WTC11 (cell line): ENCODE results near the gene ARHGAP8. TPM values are rescaled to one million over a fixed set of nuclear protein-coding genes. Genes with fewer than 3 reads are reported as not detected.
A peak's percentile ranks its signal among the peaks of the same experiment; 100 is the strongest.

Experiments
- ATAC-seq: fragments of 200-7000 bp; cut with Tn5 transposase; 2 replicates; pipeline ENCODE4 v1.10.0; 2021; ENCODE audit warnings: mild to moderate bottlenecking, moderate library complexity
- CTCF ChIA-PET: fragments of 300-600 bp; sonication (Branson Sonifier 250); formaldehyde crosslinking; loops from one replicate; lab custom pipeline; 2021; ENCODE audit warnings: antibody characterized with exemption; lab: Charles Lee
- POLR2A ChIA-PET: fragments of 350-600 bp; sonication (Branson Sonifier 250); formaldehyde crosslinking; loops from one replicate; lab custom pipeline; 2021; ENCODE audit warnings: antibody characterized with exemption; lab: Charles Lee
- DNase-seq: peaks from one replicate; pipeline ENCODE4 v3.0.0; 2021; ENCODE audit warnings: low spot score
- H3K27ac Mint-ChIP-seq: 2 replicates; pipeline ENCODE4 v1.8.0; 2021; ENCODE audit warnings: mixed read lengths
- H3K27me3 Mint-ChIP-seq: 2 replicates; pipeline ENCODE4 v1.8.0; 2021; ENCODE audit warnings: low read depth, mild to moderate bottlenecking, moderate library complexity, mixed read lengths
- H3K36me3 Mint-ChIP-seq: 2 replicates; pipeline ENCODE4 v1.8.0; 2021; ENCODE audit warnings: mixed read lengths
- H3K4me1 Mint-ChIP-seq: 2 replicates; pipeline ENCODE4 v1.8.0; 2022; ENCODE audit warnings: mixed read lengths
- H3K4me3 Mint-ChIP-seq: 2 replicates; pipeline ENCODE4 v1.8.0; 2021; ENCODE audit warnings: mild to moderate bottlenecking, moderate library complexity, mixed read lengths
- H3K9me3 Mint-ChIP-seq: 2 replicates; pipeline ENCODE4 v1.8.0; 2021; ENCODE audit warnings: mixed read lengths
- CBFB ChIP-seq: sonication (generic); formaldehyde crosslinking; IDR thresholded peaks from 2 replicates; pipeline ENCODE4 v1.8.1; 2022; ENCODE audit warnings: mild to moderate bottlenecking, low read depth, missing genetic modification reagents
- CREB1 ChIP-seq: sonication (generic); formaldehyde crosslinking; IDR thresholded peaks from 2 replicates; pipeline ENCODE4 v1.8.0; 2023; ENCODE audit warnings: mild to moderate bottlenecking, missing genetic modification reagents
- ETV6 ChIP-seq: sonication (generic); formaldehyde crosslinking; IDR thresholded peaks from 2 replicates; pipeline ENCODE4 v1.8.1; 2022; ENCODE audit warnings: mild to moderate bottlenecking, missing genetic modification reagents
- FOXK1 ChIP-seq: sonication (generic); formaldehyde crosslinking; IDR thresholded peaks from 2 replicates; pipeline ENCODE4 v1.8.0; 2022; ENCODE audit warnings: mild to moderate bottlenecking, moderate library complexity, missing genetic modification reagents
- FOXP1 ChIP-seq: sonication (generic); formaldehyde crosslinking; IDR thresholded peaks from 2 replicates; pipeline ENCODE4 v1.8.0; 2022; ENCODE audit warnings: missing genetic modification reagents, mild to moderate bottlenecking, moderate library complexity, borderline replicate concordance
- IRF2 ChIP-seq: sonication (generic); formaldehyde crosslinking; IDR thresholded peaks from 2 replicates; pipeline ENCODE4 v1.8.0; 2022; ENCODE audit warnings: low read depth, missing genetic modification reagents, borderline replicate concordance
- JAZF1 ChIP-seq: fragments of 250-450 bp; sonication (Bioruptor Pico); IDR thresholded peaks from 2 replicates; pipeline ENCODE4 v1.9.0; 2021; ENCODE audit warnings: moderate library complexity, mild to moderate bottlenecking, inconsistent platforms
- NR3C1 ChIP-seq: sonication (generic); formaldehyde crosslinking; conservative IDR thresholded peaks from 2 replicates; pipeline ENCODE4 v1.8.1; 2023; ENCODE audit warnings: low read depth, mild to moderate bottlenecking, missing genetic modification reagents
- OVOL2 ChIP-seq: fragments of 250-450 bp; sonication (Bioruptor Pico); IDR thresholded peaks from 2 replicates; pipeline ENCODE4 v1.9.0; 2021; ENCODE audit warnings: mild to moderate bottlenecking, borderline replicate concordance
- PRRX2 ChIP-seq: fragments of 250-450 bp; sonication (Bioruptor Pico); IDR thresholded peaks from 2 replicates; pipeline ENCODE4 v1.8.0; 2021; ENCODE audit warnings: mild to moderate bottlenecking
- SMAD3 ChIP-seq: sonication (generic); formaldehyde crosslinking; IDR thresholded peaks from 2 replicates; pipeline ENCODE4 v1.8.0; 2022; ENCODE audit warnings: missing genetic modification reagents, mild to moderate bottlenecking, borderline replicate concordance
- SOX15 ChIP-seq: fragments of 250-450 bp; sonication (Bioruptor Pico); IDR thresholded peaks from 2 replicates; pipeline ENCODE4 v1.9.0; 2021; ENCODE audit warnings: mild to moderate bottlenecking
- TCF7 ChIP-seq: sonication (generic); formaldehyde crosslinking; IDR thresholded peaks from 2 replicates; pipeline ENCODE4 v1.8.0; 2022; ENCODE audit warnings: mild to moderate bottlenecking, low read depth, missing genetic modification reagents, moderate library complexity
- TEAD1 ChIP-seq: sonication (generic); formaldehyde crosslinking; IDR thresholded peaks from 2 replicates; pipeline ENCODE4 v1.8.0; 2022; ENCODE audit warnings: mild to moderate bottlenecking, missing genetic modification reagents
- TP53 ChIP-seq: sonication (generic); formaldehyde crosslinking; IDR thresholded peaks from 2 replicates; pipeline ENCODE4 v1.8.1; 2023; ENCODE audit warnings: mild to moderate bottlenecking, missing genetic modification reagents
- ZNF219 ChIP-seq: sonication (generic); formaldehyde crosslinking; IDR thresholded peaks from 2 replicates; pipeline ENCODE4 v1.8.0; 2023; ENCODE audit warnings: missing genetic modification reagents, mild to moderate bottlenecking, borderline replicate concordance
- ZNF416 ChIP-seq: fragments of 250-450 bp; sonication (Bioruptor Pico); IDR thresholded peaks from 2 replicates; pipeline ENCODE4 v1.9.0; 2021; ENCODE audit warnings: mild to moderate bottlenecking, inconsistent platforms
- total RNA-seq: library from RNA; stranded (reverse); gene quantifications from 3 replicates; pipeline ENCODE4 v1.2.3, GENCODE V29; 2021
- TF ChIP-seq, protein P1 (sequence below): sonication (generic); formaldehyde crosslinking; IDR thresholded peaks from 2 replicates; pipeline ENCODE4 v1.8.1; 2023; ENCODE audit warnings: mild to moderate bottlenecking, missing genetic modification reagents, moderate library complexity
- TF ChIP-seq, protein P2 (sequence below): sonication (generic); formaldehyde crosslinking; IDR thresholded peaks from 2 replicates; pipeline ENCODE4 v1.8.1; 2023; ENCODE audit warnings: mild to moderate bottlenecking, moderate library complexity, missing genetic modification reagents
- TF ChIP-seq, protein P3 (sequence below): sonication (generic); formaldehyde crosslinking; IDR thresholded peaks from 2 replicates; pipeline ENCODE4 v1.8.0; 2023; ENCODE audit warnings: missing genetic modification reagents
- TF ChIP-seq, protein P4 (sequence below): sonication (generic); formaldehyde crosslinking; IDR thresholded peaks from 2 replicates; pipeline ENCODE4 v1.8.0; 2022; ENCODE audit warnings: mild to moderate bottlenecking, missing genetic modification reagents
- TF ChIP-seq, protein P5 (sequence below): sonication (generic); formaldehyde crosslinking; IDR thresholded peaks from 2 replicates; pipeline ENCODE4 v1.8.0; 2022; ENCODE audit warnings: mild to moderate bottlenecking, missing genetic modification reagents

The ARHGAP8 gene
- total RNA-seq, 1 experiment from 2014 or later = 61.4 TPM

DNA sequence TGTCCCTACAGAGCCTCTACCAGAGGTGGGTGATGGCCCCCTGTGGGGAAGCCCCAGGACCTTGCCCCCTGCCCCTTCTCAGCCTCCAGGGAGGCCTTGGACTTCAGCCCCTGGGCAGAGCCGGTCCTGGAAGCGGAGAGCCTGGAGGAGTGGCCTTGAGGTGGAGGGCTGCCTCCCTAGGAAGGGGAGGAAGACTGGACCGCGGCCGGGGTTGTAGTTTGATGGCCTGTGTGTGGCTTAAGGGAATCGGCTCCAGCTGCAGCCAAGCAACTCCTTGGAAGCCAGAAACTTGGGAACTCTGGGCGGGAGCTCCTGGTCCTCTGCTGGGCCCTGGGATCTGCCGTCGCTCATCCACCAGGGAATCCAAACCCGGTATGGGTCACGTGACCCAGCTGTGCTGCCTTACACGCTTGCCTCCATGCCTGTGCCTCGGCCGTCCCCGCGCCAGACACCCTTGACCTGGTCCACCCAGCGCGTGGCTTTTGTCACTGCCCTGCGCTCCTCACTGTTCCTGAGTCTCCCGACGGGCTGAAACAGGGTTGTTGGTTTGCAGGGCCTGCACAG is 23.5 kb upstream of the ARHGAP8 start:
- DNase-seq (no peak), ATAC-seq (no peak)
- TF ChIP-seq, protein P1, sequence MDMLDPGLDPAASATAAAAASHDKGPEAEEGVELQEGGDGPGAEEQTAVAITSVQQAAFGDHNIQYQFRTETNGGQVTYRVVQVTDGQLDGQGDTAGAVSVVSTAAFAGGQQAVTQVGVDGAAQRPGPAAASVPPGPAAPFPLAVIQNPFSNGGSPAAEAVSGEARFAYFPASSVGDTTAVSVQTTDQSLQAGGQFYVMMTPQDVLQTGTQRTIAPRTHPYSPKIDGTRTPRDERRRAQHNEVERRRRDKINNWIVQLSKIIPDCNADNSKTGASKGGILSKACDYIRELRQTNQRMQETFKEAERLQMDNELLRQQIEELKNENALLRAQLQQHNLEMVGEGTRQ = peak; percentile 50; the same call in 1 of the 2 replicates
- TF ChIP-seq ZNF219 = no peak
- no peaks in the 10 kb centered on the region; the same call in 1 of the 2 replicates for H3K36me3 Mint-ChIP-seq
- no peaks in the 10 kb centered on the region; the same call in 1 of the 2 replicates for H3K9me3 Mint-ChIP-seq
- no peak overlapping the region for H3K4me3 Mint-ChIP-seq
- H3K27me3 Mint-ChIP-seq = no peaks in the 10 kb centered on the region
- H3K4me1 Mint-ChIP-seq = no peaks in the 10 kb centered on the region
- peak overlapping the region; percentile 92 for H3K27ac Mint-ChIP-seq
- ChIA-PET CTCF (interaction anchor here (1.3 to 5.5 kb wide), 2 partner anchors 31 to 44 kb away, joined by 3 to 20 read pairs; no protein-coding TSS in a partner anchor), POLR2A (no interaction called here)

DNA sequence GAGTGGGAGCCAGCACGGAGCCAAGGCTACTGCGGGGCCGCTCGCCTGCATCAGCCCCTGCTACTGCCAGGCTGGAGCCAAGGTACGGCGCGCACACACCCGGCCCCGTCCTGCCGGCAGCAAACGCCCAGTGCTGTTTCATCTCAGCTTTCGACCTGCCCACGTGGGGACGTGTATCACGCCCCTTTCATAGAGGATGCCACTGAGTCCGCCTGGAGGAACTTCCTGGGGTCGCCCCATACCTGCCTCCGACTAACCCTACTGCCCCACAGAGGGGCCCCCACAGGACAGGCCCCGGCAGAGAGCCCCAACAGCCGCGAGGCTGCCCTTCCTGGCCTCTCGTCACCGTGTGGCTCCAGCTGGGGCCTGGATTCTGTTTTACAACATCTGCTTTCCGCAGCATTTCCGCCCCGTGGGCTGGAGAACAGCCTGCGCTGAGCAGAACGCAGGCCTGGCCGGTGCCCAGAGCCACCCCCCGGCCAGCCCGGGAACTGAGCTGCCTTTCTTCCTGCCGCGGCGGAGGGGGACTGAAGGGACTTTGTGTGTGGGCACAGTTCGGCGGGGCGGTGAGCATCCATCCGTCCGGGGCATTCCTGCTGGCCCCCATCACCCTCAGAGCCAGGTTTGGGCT is 22.9 kb upstream of the ARHGAP8 start:
- no peak for DNase-seq
- no peaks in the 10 kb centered on the region for H3K27me3 Mint-ChIP-seq
- H3K27ac Mint-ChIP-seq = no peak overlapping the region
- no peaks in the 10 kb centered on the region for H3K4me1 Mint-ChIP-seq
- H3K9me3 Mint-ChIP-seq = no peaks in the 10 kb centered on the region; the same call in 1 of the 2 replicates
- H3K36me3 Mint-ChIP-seq = no peaks in the 10 kb centered on the region; the same call in 1 of the 2 replicates
- POLR2A ChIA-PET = interaction anchor here (0.9 kb wide), 1 partner anchor 25 kb away, joined by 3 read pairs; no protein-coding TSS in a partner anchor
- CTCF ChIA-PET = interaction anchor here (1.3 to 5.5 kb wide), 2 partner anchors 31 to 45 kb away, joined by 3 to 20 read pairs; no protein-coding TSS in a partner anchor
- no peak overlapping the region for H3K4me3 Mint-ChIP-seq
- TF ChIP-seq, protein P2, sequence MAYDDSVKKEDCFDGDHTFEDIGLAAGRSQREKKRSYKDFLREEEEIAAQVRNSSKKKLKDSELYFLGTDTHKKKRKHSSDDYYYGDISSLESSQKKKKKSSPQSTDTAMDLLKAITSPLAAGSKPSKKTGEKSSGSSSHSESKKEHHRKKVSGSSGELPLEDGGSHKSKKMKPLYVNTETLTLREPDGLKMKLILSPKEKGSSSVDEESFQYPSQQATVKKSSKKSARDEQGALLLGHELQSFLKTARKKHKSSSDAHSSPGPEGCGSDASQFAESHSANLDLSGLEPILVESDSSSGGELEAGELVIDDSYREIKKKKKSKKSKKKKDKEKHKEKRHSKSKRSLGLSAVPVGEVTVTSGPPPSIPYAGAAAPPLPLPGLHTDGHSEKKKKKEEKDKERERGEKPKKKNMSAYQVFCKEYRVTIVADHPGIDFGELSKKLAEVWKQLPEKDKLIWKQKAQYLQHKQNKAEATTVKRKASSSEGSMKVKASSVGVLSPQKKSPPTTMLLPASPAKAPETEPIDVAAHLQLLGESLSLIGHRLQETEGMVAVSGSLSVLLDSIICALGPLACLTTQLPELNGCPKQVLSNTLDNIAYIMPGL = no peak
- no peak for TF ChIP-seq ETV6
- no peak for TF ChIP-seq TP53 (CRISPR knock-in tag)
- no peak for TF ChIP-seq ZNF416 (CRISPR knock-in tag)
- no peak for TF ChIP-seq PRRX2 (CRISPR knock-in tag)
- TF ChIP-seq JAZF1 = no peak
- no peak for TF ChIP-seq FOXK1 (CRISPR knock-in tag)
- no peak for TF ChIP-seq IRF2 (CRISPR knock-in tag)
- TF ChIP-seq, protein P3, sequence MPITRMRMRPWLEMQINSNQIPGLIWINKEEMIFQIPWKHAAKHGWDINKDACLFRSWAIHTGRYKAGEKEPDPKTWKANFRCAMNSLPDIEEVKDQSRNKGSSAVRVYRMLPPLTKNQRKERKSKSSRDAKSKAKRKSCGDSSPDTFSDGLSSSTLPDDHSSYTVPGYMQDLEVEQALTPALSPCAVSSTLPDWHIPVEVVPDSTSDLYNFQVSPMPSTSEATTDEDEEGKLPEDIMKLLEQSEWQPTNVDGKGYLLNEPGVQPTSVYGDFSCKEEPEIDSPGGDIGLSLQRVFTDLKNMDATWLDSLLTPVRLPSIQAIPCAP = no peak
- no peak for TF ChIP-seq TEAD1 (CRISPR knock-in tag)
- TF ChIP-seq CBFB (CRISPR knock-in tag) = no peak
- no peak for TF ChIP-seq FOXP1 (CRISPR knock-in tag)
- TF ChIP-seq, protein P4, sequence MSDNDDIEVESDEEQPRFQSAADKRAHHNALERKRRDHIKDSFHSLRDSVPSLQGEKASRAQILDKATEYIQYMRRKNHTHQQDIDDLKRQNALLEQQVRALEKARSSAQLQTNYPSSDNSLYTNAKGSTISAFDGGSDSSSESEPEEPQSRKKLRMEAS (CRISPR knock-in tag) = no peak
- TF ChIP-seq CREB1 (CRISPR knock-in tag) = no peak
- TF ChIP-seq SOX15 (CRISPR knock-in tag) = no peak
- TF ChIP-seq OVOL2 (CRISPR knock-in tag) = no peak
- TF ChIP-seq SMAD3 = no peak
- no peak for TF ChIP-seq TCF7
- TF ChIP-seq, protein P5, sequence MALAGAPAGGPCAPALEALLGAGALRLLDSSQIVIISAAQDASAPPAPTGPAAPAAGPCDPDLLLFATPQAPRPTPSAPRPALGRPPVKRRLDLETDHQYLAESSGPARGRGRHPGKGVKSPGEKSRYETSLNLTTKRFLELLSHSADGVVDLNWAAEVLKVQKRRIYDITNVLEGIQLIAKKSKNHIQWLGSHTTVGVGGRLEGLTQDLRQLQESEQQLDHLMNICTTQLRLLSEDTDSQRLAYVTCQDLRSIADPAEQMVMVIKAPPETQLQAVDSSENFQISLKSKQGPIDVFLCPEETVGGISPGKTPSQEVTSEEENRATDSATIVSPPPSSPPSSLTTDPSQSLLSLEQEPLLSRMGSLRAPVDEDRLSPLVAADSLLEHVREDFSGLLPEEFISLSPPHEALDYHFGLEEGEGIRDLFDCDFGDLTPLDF (CRISPR knock-in tag) = no peak
- no peak for TF ChIP-seq NR3C1
- ATAC-seq = no peak
